NOMO-1 treated with dmso at 0.1 percent for 144 hours (cell line): ENCODE measurements around the gene PIEZO2.
"Not testable (repeated sequence)": the region's sequence is repeated elsewhere in the genome, so short reads cannot be mapped to it uniquely, and the experiment has no call there.

Source experiments
- DNase-seq: peaks from one replicate; lab custom pipeline; 2025; ENCODE audit not compliant: unreplicated experiment; lab: John Stamatoyannopoulos, UW

PIEZO2 gene

GRCh38 chr18:10690366-10690765, 459.0 kb downstream of the PIEZO2 start:
- DNase-seq, result no peak

- no peak for DNase-seq
Observed at GRCh38 chr18:10690035-10690329, 459.4 kb downstream of the PIEZO2 start.

- DNase-seq, result no peak
Observed at GRCh38 chr18:10689236-10690034, 459.9 kb downstream of the PIEZO2 start.

- no peak for DNase-seq
Observed at GRCh38 chr18:10688766-10689165, 460.6 kb downstream of the PIEZO2 start.

- no peak for DNase-seq
Observed at GRCh38 chr18:10687161-10687925, 462.0 kb downstream of the PIEZO2 start.

GRCh38 chr18:10686308-10686707, 463.1 kb downstream of the PIEZO2 start:
- no peak for DNase-seq

GRCh38 chr18:10685484-10685883, 463.9 kb downstream of the PIEZO2 start:
- no peak for DNase-seq

- DNase-seq, result no peak
Observed at GRCh38 chr18:10682368-10682714, 467.0 kb downstream of the PIEZO2 start.

- no peak for DNase-seq
Observed at GRCh38 chr18:10681581-10682367, 467.6 kb downstream of the PIEZO2 start.

- no peak for DNase-seq
Observed at GRCh38 chr18:10680271-10680596, 469.1 kb downstream of the PIEZO2 start.

- DNase-seq, result no peak
Observed at GRCh38 chr18:10679557-10680270, 469.7 kb downstream of the PIEZO2 start.

- no peak for DNase-seq
Observed at GRCh38 chr18:10671441-10671840, 477.9 kb downstream of the PIEZO2 start.

- no peak for DNase-seq
Observed at GRCh38 chr18:10670856-10671255, 478.5 kb downstream of the PIEZO2 start.

- DNase-seq, result no peak
Observed at GRCh38 chr18:10669441-10670100, 479.8 kb downstream of the PIEZO2 start.

GRCh38 chr18:10663750-10664149, 485.6 kb downstream of the PIEZO2 start:
- DNase-seq, result no peak

GRCh38 chr18:10661317-10661716, 488.1 kb downstream of the PIEZO2 start:
- no peak for DNase-seq

- no peak for DNase-seq
Observed at GRCh38 chr18:10660179-10660884, 489.0 kb downstream of the PIEZO2 start.

GRCh38 chr18:10659594-10659993, 489.8 kb downstream of the PIEZO2 start:
- DNase-seq, result no peak

- no peak for DNase-seq
Observed at GRCh38 chr18:10659000-10659399, 490.4 kb downstream of the PIEZO2 start.

- not testable (repeated sequence) for DNase-seq
Observed at GRCh38 chr18:10644003-10644402, 505.4 kb downstream of the PIEZO2 start.
